ENCODE data around the gene PIGT.

DNA sequence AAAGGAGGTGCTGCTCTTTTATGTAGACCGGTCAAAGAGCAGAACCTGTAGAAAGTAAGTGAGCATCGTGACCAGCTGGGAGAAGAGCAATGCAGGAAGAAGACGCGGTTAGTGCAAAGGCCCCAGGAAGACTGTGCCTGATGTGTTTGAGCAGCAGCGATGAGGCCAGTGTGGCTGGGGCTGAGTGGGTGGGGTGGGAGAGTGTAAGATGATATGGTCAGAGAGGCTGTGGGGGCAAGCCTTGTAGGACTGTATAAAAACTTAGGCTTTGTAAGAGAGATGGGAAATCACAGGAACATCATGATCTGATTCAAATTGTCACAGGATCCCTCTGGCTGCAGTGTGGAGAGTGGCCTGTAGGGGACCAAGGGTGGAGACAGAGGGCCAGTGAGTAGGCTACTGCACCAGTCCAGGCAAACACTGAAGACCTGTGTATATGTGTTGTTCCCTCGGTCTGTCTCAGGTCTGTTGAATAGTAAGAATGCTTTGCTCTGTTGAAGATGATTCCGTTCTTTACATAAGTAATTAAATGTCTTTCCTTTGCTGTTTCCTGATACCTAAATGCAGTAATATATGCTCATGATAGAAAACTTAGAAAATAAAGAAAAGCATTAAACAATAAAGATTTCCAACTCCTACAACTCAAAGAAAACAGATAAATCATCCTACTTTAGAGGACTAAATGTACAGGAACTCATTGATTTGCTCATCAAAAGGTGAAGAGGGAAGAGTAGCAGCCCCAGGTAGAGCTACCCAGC, 30.0 kb downstream of the PIGT start:
- TF ChIP-seq GATA2 (IDR thresholded peaks at IDR 0.05; ENCODE audit: low read depth, low read length) (no peak), GATA3 (IDR thresholded peaks at IDR 0.05; ENCODE audit: low read depth, low read length) (no peak)
